Activated CD8-positive, alpha-beta memory T cell treated with anti-CD3 and anti-CD28 coated beads for 1 hour (primary cell): ENCODE results near the gene RELT.

Experiments
- DNase-seq, 2 donors: peaks; one replicate each; pipeline ENCODE4 v3.0.0-alpha.2; 2020; ENCODE audit warnings: low read depth in 1 of 2; ENCODE audit errors: extremely low read depth in 1 of 2

The RELT gene

GRCh38 chr11:73401924-73402833 is 26.0 kb downstream of the RELT start:
- DNase-seq, result no peak

GRCh38 chr11:73402834-73403185 is 26.6 kb downstream of the RELT start:
- no peak for DNase-seq

GRCh38 chr11:73403541-73403940 is 27.3 kb downstream of the RELT start:
- DNase-seq, result no peak

GRCh38 chr11:73404048-73404447 is 27.8 kb downstream of the RELT start:
- no peak for DNase-seq

- DNase-seq, result no peak
Measured at GRCh38 chr11:73404506-73405145, 28.4 kb downstream of the RELT start.

- no peak for DNase-seq
Measured at GRCh38 chr11:73405146-73405510, 28.9 kb downstream of the RELT start.

- no peak for DNase-seq
Measured at GRCh38 chr11:73406131-73406530, 29.9 kb downstream of the RELT start.

- DNase-seq, result no peak
Measured at GRCh38 chr11:73406619-73407018, 30.4 kb downstream of the RELT start.

- DNase-seq, result no peak
Measured at GRCh38 chr11:73409431-73409830, 33.2 kb downstream of the RELT start.

GRCh38 chr11:73410627-73411026 is 34.4 kb downstream of the RELT start:
- no peak for DNase-seq

- DNase-seq, result no peak
Measured at GRCh38 chr11:73411031-73411430, 34.8 kb downstream of the RELT start.

GRCh38 chr11:73412308-73412707 is 36.1 kb downstream of the RELT start:
- DNase-seq, result no peak

- DNase-seq, result no peak
Measured at GRCh38 chr11:73413256-73413655, 37.1 kb downstream of the RELT start.

- DNase-seq, result no peak
Measured at GRCh38 chr11:73414977-73415651, 38.9 kb downstream of the RELT start.

GRCh38 chr11:73415854-73416615 is 39.8 kb downstream of the RELT start:
- no peak for DNase-seq

GRCh38 chr11:73416786-73417185 is 40.6 kb downstream of the RELT start:
- DNase-seq, result no peak

- no peak for DNase-seq
Measured at GRCh38 chr11:73420136-73420535, 43.9 kb downstream of the RELT start.

- no peak for DNase-seq
Measured at GRCh38 chr11:73422886-73423285, 46.7 kb downstream of the RELT start.

- no peak for DNase-seq
Measured at GRCh38 chr11:73423506-73423905, 47.3 kb downstream of the RELT start.

- DNase-seq, result no peak
Measured at GRCh38 chr11:73425108-73425507, 48.9 kb downstream of the RELT start.

GRCh38 chr11:73426219-73426850 is 50.1 kb downstream of the RELT start:
- DNase-seq, result no peak
